B cell (primary cell): ENCODE measurements around the gene GSX2. TPM values are rescaled to one million over a fixed set of nuclear protein-coding genes. Genes with fewer than 3 reads are reported as not detected.

ENCODE experiments used
- ATAC-seq: fragments of 200-7000 bp; cut with Tn5 transposase; one replicate; pipeline ENCODE4 v1.10.0; 2021; ENCODE audit warnings: low read depth, mild to moderate bottlenecking, moderate number of reproducible peaks, moderate library complexity
- CTCF ChIA-PET: fragments of 350-600 bp; sonication (Branson Sonifier 250); formaldehyde crosslinking; loops from one replicate; lab custom pipeline; 2021; ENCODE audit warnings: antibody characterized with exemption, inconsistent platforms; lab: Charles Lee
- POLR2A ChIA-PET: fragments of 350-600 bp; sonication (Branson Sonifier 250); formaldehyde crosslinking; loops from one replicate; lab custom pipeline; 2021; ENCODE audit warnings: antibody characterized with exemption; lab: Charles Lee
- DNase-seq: peaks from one replicate; pipeline ENCODE4 v3.0.0; 2013
- H2AFZ ChIP-seq: 2 replicates; pipeline ENCODE4 v1.6.1; 2012; ENCODE audit warnings: mild to moderate bottlenecking, low read depth, low read length; ENCODE audit not compliant: insufficient read depth, poor library complexity, severe bottlenecking
- H3K27ac ChIP-seq, 2 donors: 1 replicate in 1 of 2; 2 replicates in 1 of 2; pipeline ENCODE4 v1.5.1; 2012 to 2013; ENCODE audit warnings: low read length in 2 of 2, mild to moderate bottlenecking in 2 of 2, moderate library complexity in 1 of 2
- H3K27me3 ChIP-seq, 4 experiments: fragments of 200-600 bp in 1 of 4; sonication (generic) in 1 of 4; replicated peaks in 1 of 4; 1 replicate in 2 of 4; 2 replicates in 2 of 4; pipeline versions ENCODE4 v1.6.1 to v1.7.0; 2013 to 2016; ENCODE audit warnings: low read length in 3 of 4, mild to moderate bottlenecking in 2 of 4, mixed read lengths in 1 of 4, moderate library complexity in 1 of 4; ENCODE audit not compliant: insufficient read depth in 4 of 4, control insufficient read depth in 3 of 4; ENCODE audit errors: control extremely low read depth in 1 of 4
- H3K36me3 ChIP-seq, 2 experiments: replicated peaks in 1 of 2; 1 replicate in 1 of 2; 2 replicates in 1 of 2; pipeline versions ENCODE4 v1.6.1 to v1.7.1; 2013; ENCODE audit warnings: low read length in 1 of 2; ENCODE audit not compliant: insufficient read depth in 2 of 2, control insufficient read depth in 1 of 2; ENCODE audit errors: control extremely low read depth in 1 of 2, extremely low read depth in 1 of 2
- H3K4me1 ChIP-seq, 2 donors: fragments of 200-600 bp in 1 of 2; sonication (generic) in 1 of 2; 1 replicate in 1 of 2; 2 replicates in 1 of 2; pipeline versions ENCODE4 v1.5.1 to v1.6.1; 2013 to 2017; ENCODE audit warnings: low read length in 2 of 2; ENCODE audit not compliant: control insufficient read depth in 2 of 2, insufficient read depth in 2 of 2
- H3K4me2 ChIP-seq: replicated peaks from 2 replicates; pipeline ENCODE3; 2012; ENCODE audit warnings: mild to moderate bottlenecking, low read depth, low read length; ENCODE audit not compliant: poor library complexity, severe bottlenecking
- H3K4me3 ChIP-seq, 5 experiments: fragments of 200-600 bp in 1 of 5; sonication (generic) in 1 of 5; 1 replicate in 3 of 5; 2 replicates in 2 of 5; pipeline versions ENCODE4 v1.5.1 to v1.7.0; 2011 to 2016; ENCODE audit warnings: low read length in 4 of 5, mild to moderate bottlenecking in 4 of 5, low read depth in 2 of 5, control low read depth in 1 of 5, moderate library complexity in 1 of 5; ENCODE audit not compliant: insufficient read depth in 1 of 5; ENCODE audit errors: control extremely low read depth in 1 of 5, extremely low read depth in 1 of 5
- H3K79me2 ChIP-seq: fragments of 200-600 bp; sonication (generic); one replicate; pipeline ENCODE4 v1.6.0; 2016; ENCODE audit warnings: low read length; ENCODE audit not compliant: control insufficient read depth, insufficient read depth
- H3K9ac ChIP-seq: fragments of 200-600 bp; sonication (generic); 2 replicates; pipeline ENCODE4 v1.6.1; 2017; ENCODE audit warnings: mild to moderate bottlenecking, low read length, moderate library complexity
- H3K9me3 ChIP-seq, 3 donors: one replicate each; pipeline versions ENCODE4 v1.6.1 to v1.7.1; 2013; ENCODE audit warnings: low read length in 2 of 3; ENCODE audit not compliant: control insufficient read depth in 2 of 3, insufficient read depth in 1 of 3; ENCODE audit errors: control extremely low read depth in 1 of 3
- H4K20me1 ChIP-seq: 2 replicates; pipeline ENCODE4 v1.6.0; 2012; ENCODE audit warnings: mild to moderate bottlenecking, low read length; ENCODE audit not compliant: insufficient read depth, control insufficient read depth, poor library complexity, severe bottlenecking
- H3K27ac Mint-ChIP-seq: one replicate; pipeline ENCODE4 v1.8.0; 2021; ENCODE audit warnings: mixed read lengths
- H3K27me3 Mint-ChIP-seq: one replicate; pipeline ENCODE4 v1.8.0; 2021; ENCODE audit warnings: mixed read lengths
- H3K4me1 Mint-ChIP-seq: one replicate; pipeline ENCODE4 v1.8.0; 2021; ENCODE audit warnings: mixed read lengths
- H3K4me3 Mint-ChIP-seq: one replicate; pipeline ENCODE4 v1.8.0; 2021; ENCODE audit warnings: mixed read lengths
- H3K9me3 Mint-ChIP-seq: one replicate; pipeline ENCODE4 v1.8.0; 2022; ENCODE audit warnings: mixed read lengths; ENCODE audit not compliant: insufficient read depth
- EZH2 ChIP-seq: IDR thresholded peaks from 2 replicates; pipeline ENCODE4 v1.6.1; 2012; ENCODE audit warnings: borderline replicate concordance, low read depth, mild to moderate bottlenecking, moderate library complexity, low read length; ENCODE audit not compliant: insufficient read depth, poor library complexity, severe bottlenecking
- WGBS: methylation state at CpG from one replicate; pipeline ENCODE4 v1.1.5; 2013; ENCODE audit warnings: missing lambda C conversion rate; ENCODE audit not compliant: insufficient coverage; 5-methylcytosine and 5-hydroxymethylcytosine counted together
- intact Hi-C: fragments of 100-400 bp; cut with micrococcal nuclease; formaldehyde crosslinking; loops from one replicate; pipeline ENCODE4 v1.10.0; 2022
- polyA plus RNA-seq: library from polyadenylated mRNA; depleted of rRNA; stranded (reverse); fragments of >200 nt; gene quantifications from 2 replicates; pipeline ENCODE4 v1.2.3, GENCODE V29; 2012
- total RNA-seq, 2 donors: library from RNA; stranded (reverse); fragments of 120-200 nt in 1 of 2; gene quantifications; 1 replicate in 1 of 2; 2 replicates in 1 of 2; pipeline versions ENCODE4 v1.2.3 to v1.2.4, GENCODE V29; 2013 to 2022
- TF ChIP-seq, protein P1 (sequence below): fragments of 200-600 bp; IDR thresholded peaks from one replicate; pipeline ENCODE4 v1.8.0; 2022; ENCODE audit warnings: antibody characterized with exemption, mild to moderate bottlenecking

The GSX2 gene
- total and polyA plus RNA-seq, 2 donors (not counting 1 experiment from before 2014, with no cell fraction given): 0.34 to 0.47 TPM

DNA sequence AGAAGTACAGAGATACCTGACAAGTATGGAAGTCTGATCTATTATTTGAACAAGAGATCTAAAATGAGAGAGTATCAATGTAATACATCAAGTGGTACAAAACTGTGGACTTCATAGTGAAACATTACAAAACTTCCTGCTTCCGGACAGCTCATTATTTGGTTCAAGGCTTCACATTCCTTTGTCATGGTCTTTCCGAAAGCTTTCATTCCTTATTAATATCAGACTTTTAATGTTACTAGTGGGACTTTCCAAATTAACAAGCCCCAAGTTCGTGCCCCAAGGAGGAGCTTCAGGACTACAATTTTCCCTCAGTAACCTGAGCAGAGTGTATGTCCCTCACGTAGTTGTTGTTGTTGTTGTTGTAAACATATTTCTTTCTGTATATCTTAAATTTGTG is 36.7 kb upstream of the GSX2 start:
- peaks cover 60% of the 10 kb centered on the region for H3K79me2 ChIP-seq

DNA sequence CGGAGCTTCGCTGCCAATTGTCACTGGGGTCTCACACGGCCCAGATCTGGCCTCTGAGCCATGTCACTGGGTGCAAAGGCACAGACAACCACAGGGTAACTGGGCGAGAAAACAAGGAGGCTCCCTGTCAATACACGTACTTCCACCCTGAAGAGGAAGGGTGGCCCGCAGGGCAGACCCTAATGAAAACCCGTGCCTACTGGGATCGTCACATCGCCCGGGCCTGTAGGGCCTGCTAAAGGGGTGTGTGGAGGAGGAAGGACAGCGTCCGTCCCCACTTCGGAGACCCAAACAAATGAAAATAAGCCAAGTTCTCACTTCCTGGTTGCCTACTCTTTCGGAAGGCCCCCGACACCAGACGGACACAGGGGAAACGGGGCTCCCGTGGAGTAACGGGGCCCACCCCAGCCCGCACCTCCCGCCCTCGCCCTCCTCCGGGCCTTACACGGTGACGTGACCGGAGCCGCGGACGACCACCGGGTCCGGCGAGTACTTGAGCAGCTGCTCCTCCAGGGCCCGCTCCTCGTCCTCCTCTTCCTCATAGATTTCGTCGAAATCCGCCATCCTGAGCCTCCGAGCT is 36.1 kb upstream of the GSX2 start:
- TF ChIP-seq, protein P1, sequence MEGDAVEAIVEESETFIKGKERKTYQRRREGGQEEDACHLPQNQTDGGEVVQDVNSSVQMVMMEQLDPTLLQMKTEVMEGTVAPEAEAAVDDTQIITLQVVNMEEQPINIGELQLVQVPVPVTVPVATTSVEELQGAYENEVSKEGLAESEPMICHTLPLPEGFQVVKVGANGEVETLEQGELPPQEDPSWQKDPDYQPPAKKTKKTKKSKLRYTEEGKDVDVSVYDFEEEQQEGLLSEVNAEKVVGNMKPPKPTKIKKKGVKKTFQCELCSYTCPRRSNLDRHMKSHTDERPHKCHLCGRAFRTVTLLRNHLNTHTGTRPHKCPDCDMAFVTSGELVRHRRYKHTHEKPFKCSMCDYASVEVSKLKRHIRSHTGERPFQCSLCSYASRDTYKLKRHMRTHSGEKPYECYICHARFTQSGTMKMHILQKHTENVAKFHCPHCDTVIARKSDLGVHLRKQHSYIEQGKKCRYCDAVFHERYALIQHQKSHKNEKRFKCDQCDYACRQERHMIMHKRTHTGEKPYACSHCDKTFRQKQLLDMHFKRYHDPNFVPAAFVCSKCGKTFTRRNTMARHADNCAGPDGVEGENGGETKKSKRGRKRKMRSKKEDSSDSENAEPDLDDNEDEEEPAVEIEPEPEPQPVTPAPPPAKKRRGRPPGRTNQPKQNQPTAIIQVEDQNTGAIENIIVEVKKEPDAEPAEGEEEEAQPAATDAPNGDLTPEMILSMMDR: no peak
- Histone ChIP-seq H3K4me1 (peaks cover 17 to 33% of the 10 kb centered on the region in 2 donors), H3K4me3 (peak overlapping the region; percentile 73 to 99 (median 89)), H3K9me3 (no peaks in the 10 kb centered on the region), H3K9ac (peak overlapping the region; percentile 99), H4K20me1 (peaks cover 47% of the 10 kb centered on the region), H3K79me2 (peaks cover 56% of the 10 kb centered on the region), H3K4me2 (peak overlapping the region; percentile 79), H2AFZ (peak overlapping the region; percentile 90), H3K27me3 (no peaks in the 10 kb centered on the region), H3K27ac (peak overlapping the region; percentile 79 to 98), H3K36me3 (no peaks in the 10 kb centered on the region)
- H3K9me3 Mint-ChIP-seq: no peaks in the 10 kb centered on the region
- ATAC-seq (peak; percentile 29), DNase-seq (no peak)
- peak overlapping the region; percentile 95 for H3K4me3 Mint-ChIP-seq
- H3K27ac Mint-ChIP-seq: peak overlapping the region; percentile 95
- ChIA-PET POLR2A (interaction anchor here (0.9 kb wide), 1 partner anchor 686 kb away, joined by 4 read pairs; the partner anchor contains the start of gene FIP1L1), CTCF (no interaction called here)
- under 1% methylated on average over 32 of the region's 38 CpGs for WGBS
- H3K4me1 Mint-ChIP-seq: peaks cover 40% of the 10 kb centered on the region
- H3K27me3 Mint-ChIP-seq: no peaks in the 10 kb centered on the region
- intact Hi-C loops: loop anchor here (1.0 to 5.0 kb wide), 4 partner anchors 28 to 1351 kb away; partner anchors contain the start of gene TMEM165

More for the DNA sequence above, 36.7 kb upstream of the GSX2 start:
- H3K27me3 Mint-ChIP-seq: no peaks in the 10 kb centered on the region
- H3K9me3 Mint-ChIP-seq: no peaks in the 10 kb centered on the region
- Histone ChIP-seq H3K27me3 (no peaks in the 10 kb centered on the region), H3K9ac (peak overlapping the region; percentile 99), H2AFZ (peak overlapping the region; percentile 90), H3K27ac (peak overlapping the region in 1 of 2 donors; percentile 98), H3K9me3 (no peaks in the 10 kb centered on the region), H3K4me2 (peak overlapping the region; percentile 79), H3K4me3 (peak overlapping the region; percentile 73 to 99 (median 89)), H3K4me1 (peaks cover 21 to 37% of the 10 kb centered on the region in 2 donors), H3K36me3 (no peaks in the 10 kb centered on the region), H4K20me1 (peaks cover 53% of the 10 kb centered on the region)
- peak overlapping the region; percentile 95 for H3K4me3 Mint-ChIP-seq
- WGBS: no CpG with 5 or more reads among the region's 4 CpGs
- CTCF ChIA-PET: no interaction called here
- TF ChIP-seq EZH2: no peak
- peaks cover 43% of the 10 kb centered on the region for H3K4me1 Mint-ChIP-seq
- H3K27ac Mint-ChIP-seq: peak overlapping the region; percentile 95
- DNase-seq (no peak), ATAC-seq (no peak)
- POLR2A ChIA-PET: no interaction called here
- intact Hi-C loops: loop anchor here (5.0 kb wide), 1 partner anchor 1334 kb away; the partner anchor contains the start of gene TMEM165
